WTC11 (cell line): ENCODE results near the gene CARD19. TPM values are rescaled to one million over a fixed set of nuclear protein-coding genes. Genes with fewer than 3 reads are reported as not detected.

Experiments
- ATAC-seq: fragments of 200-7000 bp; cut with Tn5 transposase; 2 replicates; pipeline ENCODE4 v1.10.0; 2021; ENCODE audit warnings: mild to moderate bottlenecking, moderate library complexity
- CTCF ChIA-PET: fragments of 300-600 bp; sonication (Branson Sonifier 250); formaldehyde crosslinking; loops from one replicate; lab custom pipeline; 2021; ENCODE audit warnings: antibody characterized with exemption; lab: Charles Lee
- POLR2A ChIA-PET: fragments of 350-600 bp; sonication (Branson Sonifier 250); formaldehyde crosslinking; loops from one replicate; lab custom pipeline; 2021; ENCODE audit warnings: antibody characterized with exemption; lab: Charles Lee
- DNase-seq: peaks from one replicate; pipeline ENCODE4 v3.0.0; 2021; ENCODE audit warnings: low spot score
- H3K27ac Mint-ChIP-seq: 2 replicates; pipeline ENCODE4 v1.8.0; 2021; ENCODE audit warnings: mixed read lengths
- H3K27me3 Mint-ChIP-seq: 2 replicates; pipeline ENCODE4 v1.8.0; 2021; ENCODE audit warnings: low read depth, mild to moderate bottlenecking, moderate library complexity, mixed read lengths
- H3K36me3 Mint-ChIP-seq: 2 replicates; pipeline ENCODE4 v1.8.0; 2021; ENCODE audit warnings: mixed read lengths
- H3K4me1 Mint-ChIP-seq: 2 replicates; pipeline ENCODE4 v1.8.0; 2022; ENCODE audit warnings: mixed read lengths
- H3K4me3 Mint-ChIP-seq: 2 replicates; pipeline ENCODE4 v1.8.0; 2021; ENCODE audit warnings: mild to moderate bottlenecking, moderate library complexity, mixed read lengths
- H3K9me3 Mint-ChIP-seq: 2 replicates; pipeline ENCODE4 v1.8.0; 2021; ENCODE audit warnings: mixed read lengths
- AR ChIP-seq: fragments of 250-450 bp; sonication (Bioruptor Pico); IDR thresholded peaks from 2 replicates; pipeline ENCODE4 v1.9.0; 2021; ENCODE audit warnings: mild to moderate bottlenecking
- E2F1 ChIP-seq: sonication (generic); formaldehyde crosslinking; IDR thresholded peaks from 2 replicates; pipeline ENCODE4 v1.8.0; 2022; ENCODE audit warnings: mild to moderate bottlenecking, missing genetic modification reagents
- FOXK1 ChIP-seq: sonication (generic); formaldehyde crosslinking; IDR thresholded peaks from 2 replicates; pipeline ENCODE4 v1.8.0; 2022; ENCODE audit warnings: mild to moderate bottlenecking, moderate library complexity, missing genetic modification reagents
- FOXP1 ChIP-seq: sonication (generic); formaldehyde crosslinking; IDR thresholded peaks from 2 replicates; pipeline ENCODE4 v1.8.0; 2022; ENCODE audit warnings: missing genetic modification reagents, mild to moderate bottlenecking, moderate library complexity, borderline replicate concordance
- IRF1 ChIP-seq: sonication (generic); formaldehyde crosslinking; IDR thresholded peaks from 2 replicates; pipeline ENCODE4 v1.8.0; 2023; ENCODE audit warnings: missing genetic modification reagents
- MXD4 ChIP-seq: fragments of 250-450 bp; sonication (Bioruptor Pico); IDR thresholded peaks from 2 replicates; pipeline ENCODE4 v1.8.0; 2021; ENCODE audit warnings: mild to moderate bottlenecking, moderate library complexity, borderline replicate concordance
- MYBL2 ChIP-seq: sonication (generic); formaldehyde crosslinking; IDR thresholded peaks from 2 replicates; pipeline ENCODE4 v1.8.1; 2023; ENCODE audit warnings: mild to moderate bottlenecking, moderate library complexity, missing genetic modification reagents
- NFE2L1 ChIP-seq: sonication (generic); formaldehyde crosslinking; IDR thresholded peaks from 2 replicates; pipeline ENCODE4 v1.8.1; 2023; ENCODE audit warnings: missing genetic modification reagents
- NFYB ChIP-seq: sonication (generic); formaldehyde crosslinking; conservative IDR thresholded peaks from 2 replicates; pipeline ENCODE4 v1.8.0; 2022; ENCODE audit warnings: low read depth, missing genetic modification reagents
- NR1H2 ChIP-seq: sonication (generic); formaldehyde crosslinking; IDR thresholded peaks from 2 replicates; pipeline ENCODE4 v1.9.0; 2021; ENCODE audit warnings: mild to moderate bottlenecking, moderate library complexity, missing genetic modification reagents
- NR3C1 ChIP-seq: sonication (generic); formaldehyde crosslinking; conservative IDR thresholded peaks from 2 replicates; pipeline ENCODE4 v1.8.1; 2023; ENCODE audit warnings: low read depth, mild to moderate bottlenecking, missing genetic modification reagents
- OVOL2 ChIP-seq: fragments of 250-450 bp; sonication (Bioruptor Pico); IDR thresholded peaks from 2 replicates; pipeline ENCODE4 v1.9.0; 2021; ENCODE audit warnings: mild to moderate bottlenecking, borderline replicate concordance
- PRRX2 ChIP-seq: fragments of 250-450 bp; sonication (Bioruptor Pico); IDR thresholded peaks from 2 replicates; pipeline ENCODE4 v1.8.0; 2021; ENCODE audit warnings: mild to moderate bottlenecking
- SMAD4 ChIP-seq: sonication (generic); formaldehyde crosslinking; IDR thresholded peaks from 2 replicates; pipeline ENCODE4 v1.8.0; 2022; ENCODE audit warnings: mild to moderate bottlenecking, missing genetic modification reagents
- TP53 ChIP-seq: sonication (generic); formaldehyde crosslinking; IDR thresholded peaks from 2 replicates; pipeline ENCODE4 v1.8.1; 2023; ENCODE audit warnings: mild to moderate bottlenecking, missing genetic modification reagents
- USF1 ChIP-seq: sonication (generic); formaldehyde crosslinking; IDR thresholded peaks from 2 replicates; pipeline ENCODE4 v1.8.0; 2022; ENCODE audit warnings: mild to moderate bottlenecking, missing genetic modification reagents
- ZNF396 ChIP-seq: fragments of 250-450 bp; sonication (Bioruptor Pico); IDR thresholded peaks from 2 replicates; pipeline ENCODE4 v1.8.0; 2021; ENCODE audit warnings: mild to moderate bottlenecking, moderate library complexity, borderline replicate concordance
- ZNF423 ChIP-seq: fragments of 250-450 bp; sonication (Bioruptor Pico); IDR thresholded peaks from 2 replicates; pipeline ENCODE4 v2.1.2; 2022; ENCODE audit warnings: mild to moderate bottlenecking, moderate library complexity
- ZSCAN18 ChIP-seq: fragments of 250-450 bp; sonication (Bioruptor Pico); IDR thresholded peaks from 2 replicates; pipeline ENCODE4 v2.1.2; 2022; ENCODE audit warnings: mild to moderate bottlenecking, moderate library complexity
- total RNA-seq: library from RNA; stranded (reverse); gene quantifications from 3 replicates; pipeline ENCODE4 v1.2.3, GENCODE V29; 2021
- TF ChIP-seq, protein P1 (sequence below): sonication (generic); formaldehyde crosslinking; IDR thresholded peaks from 2 replicates; pipeline ENCODE4 v1.8.0; 2022; ENCODE audit warnings: missing genetic modification reagents
- TF ChIP-seq, protein P2 (sequence below): sonication (generic); formaldehyde crosslinking; IDR thresholded peaks from 2 replicates; pipeline ENCODE4 v1.8.1; 2022; ENCODE audit warnings: mild to moderate bottlenecking, missing genetic modification reagents, moderate library complexity, borderline replicate concordance

The CARD19 gene
- total RNA-seq, 1 experiment from 2014 or later, result 34.5 TPM

DNA sequence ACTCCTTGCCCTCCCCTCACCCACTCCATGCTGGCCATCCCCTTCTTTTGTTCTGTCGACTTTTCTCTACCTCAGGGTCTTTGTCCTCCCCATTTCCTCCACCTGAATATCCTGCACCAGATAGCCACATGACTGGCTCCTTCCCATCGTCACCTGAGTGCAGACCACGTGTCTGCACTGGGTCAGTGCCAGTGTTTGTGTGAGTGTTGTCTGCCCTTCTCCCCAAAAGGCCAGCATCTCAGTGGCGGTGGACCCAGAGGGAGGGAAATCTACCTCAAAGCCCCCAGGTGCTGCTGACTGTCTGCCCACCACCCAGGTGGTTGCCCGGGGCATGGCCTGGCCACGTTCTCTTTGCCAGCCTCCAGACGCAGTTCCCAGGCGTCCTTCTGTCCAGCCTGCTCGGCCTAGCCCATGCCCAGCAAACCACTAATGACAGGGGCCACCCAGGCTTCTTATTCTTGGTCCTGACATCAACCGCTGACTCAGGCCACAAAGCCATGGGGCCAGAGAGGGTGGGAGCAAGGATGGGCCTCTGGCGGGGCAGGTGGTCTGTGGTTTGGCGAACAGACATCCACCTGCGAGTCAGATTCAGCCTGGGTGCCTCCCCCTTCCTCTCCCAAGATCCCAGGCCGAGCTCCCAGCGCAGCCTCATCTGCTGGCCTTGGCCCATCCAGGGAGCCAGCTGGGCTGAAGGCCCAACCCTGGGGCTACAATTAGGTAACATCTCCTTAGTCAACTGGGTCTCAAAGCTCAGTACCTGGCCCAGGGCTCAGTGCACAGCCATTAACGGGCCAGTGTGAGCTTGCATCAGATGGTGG, 43.6 kb downstream of the CARD19 start:
- TF ChIP-seq NR3C1, result no peak
- TF ChIP-seq ZSCAN18 (CRISPR knock-in tag), result no peak
- TF ChIP-seq NFYB (CRISPR knock-in tag), result no peak
- TF ChIP-seq MYBL2 (CRISPR knock-in tag), result no peak
- TF ChIP-seq OVOL2 (CRISPR knock-in tag), result no peak
- no peak for TF ChIP-seq USF1 (CRISPR knock-in tag)
- no peak for TF ChIP-seq TP53 (CRISPR knock-in tag)
- TF ChIP-seq AR (CRISPR knock-in tag), result no peak
- TF ChIP-seq ZNF396 (CRISPR knock-in tag), result no peak
- DNase-seq (no peak), ATAC-seq (no peak)
- Mint-ChIP-seq H3K27ac (no peak overlapping the region), H3K4me1 (peaks cover 10% of the 10 kb centered on the region), H3K27me3 (peaks cover 18% of the 10 kb centered on the region), H3K9me3 (peaks cover 4% of the 10 kb centered on the region), H3K36me3 (no peaks in the 10 kb centered on the region), H3K4me3 (no peak overlapping the region)
- ChIA-PET CTCF (interaction anchor here (1.4 to 9.9 kb wide), 2 partner anchors 11 to 15 kb away, joined by 4 to 67 read pairs; no protein-coding TSS in a partner anchor), POLR2A (no interaction called here)

GRCh38 chr9:93141771-93142483, 45.9 kb downstream of the CARD19 start:
- CTCF ChIA-PET, result interaction anchor here (0.6 to 9.9 kb wide), 3 partner anchors 12 to 163 kb away, joined by 3 to 67 read pairs (median 5); no protein-coding TSS in a partner anchor
- DNase-seq, result no peak
- POLR2A ChIA-PET, result no interaction called here
- no peak overlapping the region for H3K27ac Mint-ChIP-seq
- H3K4me3 Mint-ChIP-seq, result no peak overlapping the region
- ATAC-seq, result no peak
- no peaks in the 10 kb centered on the region for H3K27me3 Mint-ChIP-seq
- H3K4me1 Mint-ChIP-seq, result peaks cover 6% of the 10 kb centered on the region
- H3K9me3 Mint-ChIP-seq, result peaks cover 12% of the 10 kb centered on the region
- H3K36me3 Mint-ChIP-seq, result no peaks in the 10 kb centered on the region; the same call in 1 of the 2 replicates
- TF ChIP-seq, protein P1, sequence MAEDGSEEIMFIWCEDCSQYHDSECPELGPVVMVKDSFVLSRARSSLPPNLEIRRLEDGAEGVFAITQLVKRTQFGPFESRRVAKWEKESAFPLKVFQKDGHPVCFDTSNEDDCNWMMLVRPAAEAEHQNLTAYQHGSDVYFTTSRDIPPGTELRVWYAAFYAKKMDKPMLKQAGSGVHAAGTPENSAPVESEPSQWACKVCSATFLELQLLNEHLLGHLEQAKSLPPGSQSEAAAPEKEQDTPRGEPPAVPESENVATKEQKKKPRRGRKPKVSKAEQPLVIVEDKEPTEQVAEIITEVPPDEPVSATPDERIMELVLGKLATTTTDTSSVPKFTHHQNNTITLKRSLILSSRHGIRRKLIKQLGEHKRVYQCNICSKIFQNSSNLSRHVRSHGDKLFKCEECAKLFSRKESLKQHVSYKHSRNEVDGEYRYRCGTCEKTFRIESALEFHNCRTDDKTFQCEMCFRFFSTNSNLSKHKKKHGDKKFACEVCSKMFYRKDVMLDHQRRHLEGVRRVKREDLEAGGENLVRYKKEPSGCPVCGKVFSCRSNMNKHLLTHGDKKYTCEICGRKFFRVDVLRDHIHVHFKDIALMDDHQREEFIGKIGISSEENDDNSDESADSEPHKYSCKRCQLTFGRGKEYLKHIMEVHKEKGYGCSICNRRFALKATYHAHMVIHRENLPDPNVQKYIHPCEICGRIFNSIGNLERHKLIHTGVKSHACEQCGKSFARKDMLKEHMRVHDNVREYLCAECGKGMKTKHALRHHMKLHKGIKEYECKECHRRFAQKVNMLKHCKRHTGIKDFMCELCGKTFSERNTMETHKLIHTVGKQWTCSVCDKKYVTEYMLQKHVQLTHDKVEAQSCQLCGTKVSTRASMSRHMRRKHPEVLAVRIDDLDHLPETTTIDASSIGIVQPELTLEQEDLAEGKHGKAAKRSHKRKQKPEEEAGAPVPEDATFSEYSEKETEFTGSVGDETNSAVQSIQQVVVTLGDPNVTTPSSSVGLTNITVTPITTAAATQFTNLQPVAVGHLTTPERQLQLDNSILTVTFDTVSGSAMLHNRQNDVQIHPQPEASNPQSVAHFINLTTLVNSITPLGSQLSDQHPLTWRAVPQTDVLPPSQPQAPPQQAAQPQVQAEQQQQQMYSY (CRISPR knock-in tag), result no peak
- TF ChIP-seq NR1H2 (CRISPR knock-in tag), result no peak
- TF ChIP-seq MXD4 (CRISPR knock-in tag), result no peak
- no peak for TF ChIP-seq E2F1 (CRISPR knock-in tag)
- no peak for TF ChIP-seq FOXK1 (CRISPR knock-in tag)
- TF ChIP-seq ZNF423 (CRISPR knock-in tag), result no peak
- TF ChIP-seq SMAD4, result no peak
- TF ChIP-seq PRRX2 (CRISPR knock-in tag), result no peak
- TF ChIP-seq, protein P2, sequence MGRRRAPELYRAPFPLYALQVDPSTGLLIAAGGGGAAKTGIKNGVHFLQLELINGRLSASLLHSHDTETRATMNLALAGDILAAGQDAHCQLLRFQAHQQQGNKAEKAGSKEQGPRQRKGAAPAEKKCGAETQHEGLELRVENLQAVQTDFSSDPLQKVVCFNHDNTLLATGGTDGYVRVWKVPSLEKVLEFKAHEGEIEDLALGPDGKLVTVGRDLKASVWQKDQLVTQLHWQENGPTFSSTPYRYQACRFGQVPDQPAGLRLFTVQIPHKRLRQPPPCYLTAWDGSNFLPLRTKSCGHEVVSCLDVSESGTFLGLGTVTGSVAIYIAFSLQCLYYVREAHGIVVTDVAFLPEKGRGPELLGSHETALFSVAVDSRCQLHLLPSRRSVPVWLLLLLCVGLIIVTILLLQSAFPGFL (CRISPR knock-in tag), result no peak
- TF ChIP-seq NFE2L1 (CRISPR knock-in tag), result no peak
- TF ChIP-seq IRF1, result no peak
- TF ChIP-seq FOXP1 (CRISPR knock-in tag), result no peak
